ENCODE results near the gene ISCU. TPM values are rescaled to one million over a fixed set of nuclear protein-coding genes. Genes with fewer than 3 reads are reported as not detected.

ISCU gene
- total RNA-seq, 1 donor from 2014 or later: 45.1 TPM

GRCh38 chr12:108614639-108615038 lies 52.2 kb downstream of the ISCU start:
- intact Hi-C loops (cut with micrococcal nuclease): loop anchor here (5.0 kb wide), 1 partner anchor 97 kb away; the partner anchor contains the start of gene FICD

GRCh38 chr12:108615918-108616317 lies 53.5 kb downstream of the ISCU start:
- intact Hi-C loops (cut with micrococcal nuclease): loop anchor here (5.0 kb wide), 1 partner anchor 99 kb away; the partner anchor contains the start of gene FICD

- intact Hi-C loops (cut with micrococcal nuclease): loop anchor here (5.0 kb wide), 1 partner anchor 99 kb away; the partner anchor contains the start of gene FICD
These were observed 54.0 kb downstream of the ISCU start for GRCh38 chr12:108616359-108616758.

GRCh38 chr12:108616941-108617858 lies 54.8 kb downstream of the ISCU start:
- intact Hi-C loops (cut with micrococcal nuclease): loop anchor here (5.0 kb wide), 1 partner anchor 100 kb away; the partner anchor contains the start of gene FICD

GRCh38 chr12:108618079-108618952 lies 55.9 kb downstream of the ISCU start:
- intact Hi-C loops (cut with micrococcal nuclease): loop anchor here (1.0 to 5.0 kb wide), 5 partner anchors 10 to 184 kb away; partner anchors contain the start of gene FICD

GRCh38 chr12:108618953-108619274 lies 56.5 kb downstream of the ISCU start:
- intact Hi-C loops (cut with micrococcal nuclease): loop anchor here (1.0 to 5.0 kb wide), 5 partner anchors 9 to 184 kb away; partner anchors contain the start of gene FICD

Other genes starting within 250 kb of the ISCU start
- gene CMKLR1, start 223.3 kb upstream of the ISCU start, total RNA-seq: not detected in 2 replicates
- gene FICD, start 47.3 kb upstream of the ISCU start, total RNA-seq: 8.4 and 10.2 TPM in 2 replicates
- gene SART3, start 1.4 kb upstream of the ISCU start, total RNA-seq: 78.3 and 84.4 TPM in 2 replicates
- gene TMEM119, start 35.5 kb downstream of the ISCU start, total RNA-seq: 0.30 and 0.41 TPM in 2 replicates
- 219 and 221 TPM in 2 replicates for gene SELPLG, start 71.3 kb downstream of the ISCU start, total RNA-seq
- gene CORO1C, start 168.9 kb downstream of the ISCU start, total RNA-seq: 45.6 and 47.7 TPM in 2 replicates